WTC11 (cell line): ENCODE results near the gene CNTNAP2. TPM values are rescaled to one million over a fixed set of nuclear protein-coding genes. Genes with fewer than 3 reads are reported as not detected.

Experiments used
- ATAC-seq: fragments of 200-7000 bp; cut with Tn5 transposase; 2 replicates; pipeline ENCODE4 v1.10.0; 2021; ENCODE audit warnings: mild to moderate bottlenecking, moderate library complexity
- CTCF ChIA-PET: fragments of 300-600 bp; sonication (Branson Sonifier 250); formaldehyde crosslinking; loops from one replicate; lab custom pipeline; 2021; ENCODE audit warnings: antibody characterized with exemption; lab: Charles Lee
- POLR2A ChIA-PET: fragments of 350-600 bp; sonication (Branson Sonifier 250); formaldehyde crosslinking; loops from one replicate; lab custom pipeline; 2021; ENCODE audit warnings: antibody characterized with exemption; lab: Charles Lee
- DNase-seq: peaks from one replicate; pipeline ENCODE4 v3.0.0; 2021; ENCODE audit warnings: low spot score
- H3K27ac Mint-ChIP-seq: 2 replicates; pipeline ENCODE4 v1.8.0; 2021; ENCODE audit warnings: mixed read lengths
- H3K27me3 Mint-ChIP-seq: 2 replicates; pipeline ENCODE4 v1.8.0; 2021; ENCODE audit warnings: low read depth, mild to moderate bottlenecking, moderate library complexity, mixed read lengths
- H3K36me3 Mint-ChIP-seq: 2 replicates; pipeline ENCODE4 v1.8.0; 2021; ENCODE audit warnings: mixed read lengths
- H3K4me1 Mint-ChIP-seq: 2 replicates; pipeline ENCODE4 v1.8.0; 2022; ENCODE audit warnings: mixed read lengths
- H3K4me3 Mint-ChIP-seq: 2 replicates; pipeline ENCODE4 v1.8.0; 2021; ENCODE audit warnings: mild to moderate bottlenecking, moderate library complexity, mixed read lengths
- H3K9me3 Mint-ChIP-seq: 2 replicates; pipeline ENCODE4 v1.8.0; 2021; ENCODE audit warnings: mixed read lengths
- CDX4 ChIP-seq: fragments of 250-450 bp; sonication (Bioruptor Pico); IDR thresholded peaks from 2 replicates; pipeline ENCODE4 v1.9.0; 2021; ENCODE audit warnings: moderate library complexity, mild to moderate bottlenecking, inconsistent platforms, borderline replicate concordance
- CTCF ChIP-seq: fragments of 200-600 bp; IDR thresholded peaks from 2 replicates; pipeline ENCODE4 v1.8.0; 2022; ENCODE audit warnings: antibody characterized with exemption
- ETV6 ChIP-seq: sonication (generic); formaldehyde crosslinking; IDR thresholded peaks from 2 replicates; pipeline ENCODE4 v1.8.1; 2022; ENCODE audit warnings: mild to moderate bottlenecking, missing genetic modification reagents
- FOXP1 ChIP-seq: sonication (generic); formaldehyde crosslinking; IDR thresholded peaks from 2 replicates; pipeline ENCODE4 v1.8.0; 2022; ENCODE audit warnings: missing genetic modification reagents, mild to moderate bottlenecking, moderate library complexity, borderline replicate concordance
- JUN ChIP-seq: sonication (generic); formaldehyde crosslinking; IDR thresholded peaks from 2 replicates; pipeline ENCODE4 v1.8.0; 2023; ENCODE audit warnings: mild to moderate bottlenecking, missing genetic modification reagents
- NFATC4 ChIP-seq: fragments of 250-450 bp; sonication (Bioruptor Pico); IDR thresholded peaks from 2 replicates; pipeline ENCODE4 v1.9.0; 2021; ENCODE audit warnings: mild to moderate bottlenecking
- NFE2L1 ChIP-seq: sonication (generic); formaldehyde crosslinking; IDR thresholded peaks from 2 replicates; pipeline ENCODE4 v1.8.1; 2023; ENCODE audit warnings: missing genetic modification reagents
- NFYB ChIP-seq: sonication (generic); formaldehyde crosslinking; conservative IDR thresholded peaks from 2 replicates; pipeline ENCODE4 v1.8.0; 2022; ENCODE audit warnings: low read depth, missing genetic modification reagents
- NR2C2 ChIP-seq: sonication (generic); formaldehyde crosslinking; IDR thresholded peaks from 2 replicates; pipeline ENCODE4 v1.8.0; 2022; ENCODE audit warnings: mild to moderate bottlenecking, missing genetic modification reagents
- PRDM15 ChIP-seq: sonication (generic); formaldehyde crosslinking; IDR thresholded peaks from 2 replicates; pipeline ENCODE4 v1.8.0; 2022; ENCODE audit warnings: missing genetic modification reagents
- TCF7 ChIP-seq: sonication (generic); formaldehyde crosslinking; IDR thresholded peaks from 2 replicates; pipeline ENCODE4 v1.8.0; 2022; ENCODE audit warnings: mild to moderate bottlenecking, low read depth, missing genetic modification reagents, moderate library complexity
- TEAD4 ChIP-seq: sonication (generic); formaldehyde crosslinking; IDR thresholded peaks from 2 replicates; pipeline ENCODE4 v1.8.0; 2022; ENCODE audit warnings: mild to moderate bottlenecking, missing genetic modification reagents
- TP53 ChIP-seq: sonication (generic); formaldehyde crosslinking; IDR thresholded peaks from 2 replicates; pipeline ENCODE4 v1.8.1; 2023; ENCODE audit warnings: mild to moderate bottlenecking, missing genetic modification reagents
- USF2 ChIP-seq: sonication (generic); formaldehyde crosslinking; IDR thresholded peaks from 2 replicates; pipeline ENCODE4 v1.8.1; 2023; ENCODE audit warnings: mild to moderate bottlenecking, missing genetic modification reagents, moderate library complexity
- ZNF138 ChIP-seq: sonication (generic); formaldehyde crosslinking; conservative IDR thresholded peaks from 2 replicates; pipeline ENCODE4 v1.8.1; 2022; ENCODE audit warnings: mild to moderate bottlenecking, moderate library complexity, missing genetic modification reagents
- ZNF281 ChIP-seq: sonication (generic); formaldehyde crosslinking; IDR thresholded peaks from 2 replicates; pipeline ENCODE4 v1.8.0; 2023; ENCODE audit warnings: mild to moderate bottlenecking, missing genetic modification reagents
- ZNF416 ChIP-seq: fragments of 250-450 bp; sonication (Bioruptor Pico); IDR thresholded peaks from 2 replicates; pipeline ENCODE4 v1.9.0; 2021; ENCODE audit warnings: mild to moderate bottlenecking, inconsistent platforms
- ZNF423 ChIP-seq: fragments of 250-450 bp; sonication (Bioruptor Pico); IDR thresholded peaks from 2 replicates; pipeline ENCODE4 v2.1.2; 2022; ENCODE audit warnings: mild to moderate bottlenecking, moderate library complexity
- total RNA-seq: library from RNA; stranded (reverse); gene quantifications from 3 replicates; pipeline ENCODE4 v1.2.3, GENCODE V29; 2021
- TF ChIP-seq, protein P1 (sequence below): fragments of 250-450 bp; sonication (Bioruptor Pico); IDR thresholded peaks from 2 replicates; pipeline ENCODE4 v1.9.0; 2021; ENCODE audit warnings: mild to moderate bottlenecking

The CNTNAP2 gene
- total RNA-seq, 1 experiment from 2014 or later, result 63.8 TPM

- ATAC-seq, result no peak
- CTCF ChIA-PET, result no interaction called here
- no peak for DNase-seq
- Mint-ChIP-seq H3K4me3 (no peak overlapping the region), H3K36me3 (no peaks in the 10 kb centered on the region)
- TF ChIP-seq USF2 (no peak), NFE2L1 (CRISPR knock-in tag) (no peak), ZNF138 (CRISPR knock-in tag) (no peak), ZNF423 (CRISPR knock-in tag) (no peak)
- TF ChIP-seq, all 79 proteins: peak for 0
- peaks cover 24% of the 10 kb centered on the region for H3K9me3 Mint-ChIP-seq
- H3K4me1 Mint-ChIP-seq, result peaks cover 15% of the 10 kb centered on the region
- no peak overlapping the region for H3K27ac Mint-ChIP-seq
- no peaks in the 10 kb centered on the region for H3K27me3 Mint-ChIP-seq
- POLR2A ChIA-PET, result no interaction called here
These were observed 1071.9 kb downstream of the CNTNAP2 start for GRCh38 chr7:147188467-147188866.

DNA sequence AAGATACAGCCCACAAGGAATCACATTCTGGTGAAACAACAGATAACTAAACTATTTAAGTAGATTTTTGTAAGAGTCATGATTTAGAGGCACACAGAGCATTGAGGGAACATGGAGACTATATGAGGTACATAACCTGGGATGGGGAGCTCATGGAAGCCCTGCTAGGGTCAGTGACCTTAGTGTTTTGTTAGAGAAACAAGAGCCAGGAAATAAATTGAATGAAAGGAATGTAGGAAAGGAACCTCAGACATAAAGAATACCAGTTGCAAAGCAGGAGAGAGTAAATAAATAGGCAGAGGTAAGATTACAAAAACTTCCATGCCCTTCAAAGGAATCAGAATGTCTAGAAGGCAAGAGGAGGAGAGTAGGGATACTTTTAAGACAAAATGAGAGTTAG lies 1076.9 kb downstream of the CNTNAP2 start:
- TF ChIP-seq CDX4 (CRISPR knock-in tag), result no peak
- TF ChIP-seq TEAD4 (CRISPR knock-in tag), result no peak
- TF ChIP-seq JUN, result no peak
- TF ChIP-seq ZNF416 (CRISPR knock-in tag), result no peak
- no peak for TF ChIP-seq NR2C2 (CRISPR knock-in tag)
- TF ChIP-seq, protein P1, sequence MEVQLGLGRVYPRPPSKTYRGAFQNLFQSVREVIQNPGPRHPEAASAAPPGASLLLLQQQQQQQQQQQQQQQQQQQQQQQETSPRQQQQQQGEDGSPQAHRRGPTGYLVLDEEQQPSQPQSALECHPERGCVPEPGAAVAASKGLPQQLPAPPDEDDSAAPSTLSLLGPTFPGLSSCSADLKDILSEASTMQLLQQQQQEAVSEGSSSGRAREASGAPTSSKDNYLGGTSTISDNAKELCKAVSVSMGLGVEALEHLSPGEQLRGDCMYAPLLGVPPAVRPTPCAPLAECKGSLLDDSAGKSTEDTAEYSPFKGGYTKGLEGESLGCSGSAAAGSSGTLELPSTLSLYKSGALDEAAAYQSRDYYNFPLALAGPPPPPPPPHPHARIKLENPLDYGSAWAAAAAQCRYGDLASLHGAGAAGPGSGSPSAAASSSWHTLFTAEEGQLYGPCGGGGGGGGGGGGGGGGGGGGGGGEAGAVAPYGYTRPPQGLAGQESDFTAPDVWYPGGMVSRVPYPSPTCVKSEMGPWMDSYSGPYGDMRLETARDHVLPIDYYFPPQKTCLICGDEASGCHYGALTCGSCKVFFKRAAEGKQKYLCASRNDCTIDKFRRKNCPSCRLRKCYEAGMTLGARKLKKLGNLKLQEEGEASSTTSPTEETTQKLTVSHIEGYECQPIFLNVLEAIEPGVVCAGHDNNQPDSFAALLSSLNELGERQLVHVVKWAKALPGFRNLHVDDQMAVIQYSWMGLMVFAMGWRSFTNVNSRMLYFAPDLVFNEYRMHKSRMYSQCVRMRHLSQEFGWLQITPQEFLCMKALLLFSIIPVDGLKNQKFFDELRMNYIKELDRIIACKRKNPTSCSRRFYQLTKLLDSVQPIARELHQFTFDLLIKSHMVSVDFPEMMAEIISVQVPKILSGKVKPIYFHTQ (CRISPR knock-in tag), result no peak
- no peak for TF ChIP-seq ZNF281
- no peak for TF ChIP-seq PRDM15 (CRISPR knock-in tag)
- TF ChIP-seq NFYB (CRISPR knock-in tag), result no peak
- TF ChIP-seq TCF7 (CRISPR knock-in tag), result no peak
- TF ChIP-seq ETV6 (CRISPR knock-in tag), result no peak
- TF ChIP-seq CTCF, result no peak
- TF ChIP-seq FOXP1, result no peak
- TF ChIP-seq NFATC4, result no peak
- no peak for TF ChIP-seq TP53 (CRISPR knock-in tag)
- no peak overlapping the region for H3K4me3 Mint-ChIP-seq
- H3K36me3 Mint-ChIP-seq, result no peaks in the 10 kb centered on the region
- DNase-seq (no peak), ATAC-seq (peak; percentile 58)
- H3K4me1 Mint-ChIP-seq, result peaks cover 18% of the 10 kb centered on the region
- no peak overlapping the region; the same call in 1 of the 2 replicates for H3K27ac Mint-ChIP-seq
- H3K9me3 Mint-ChIP-seq, result peaks cover 27% of the 10 kb centered on the region
- no peaks in the 10 kb centered on the region for H3K27me3 Mint-ChIP-seq
- POLR2A ChIA-PET, result no interaction called here
- CTCF ChIA-PET, result no interaction called here
